AML-193 (cell line): ENCODE data around the gene SLC16A10.
"Not testable (repeated sequence)": the region's sequence is repeated elsewhere in the genome, so short reads cannot be mapped to it uniquely, and the experiment has no call there.

Experiments used
- DNase-seq, 2 experiments: peaks; one replicate each; lab custom pipeline; 2025; lab: John Stamatoyannopoulos, UW

The SLC16A10 gene

GRCh38 chr6:111087106-111087835 lies at the start of gene SLC16A10:
TSS of gene SLC16A10 (plus strand) at chr6:111087503. CDS start at chr6:111087753, 250 bp downstream.
- DNase-seq, result peak in 1 of 2 experiments; percentile 33

GRCh38 chr6:111038534-111039252 lies 48.6 kb upstream of the SLC16A10 start:
- DNase-seq, result no peak

GRCh38 chr6:111041917-111042316 lies 45.4 kb upstream of the SLC16A10 start:
- DNase-seq, result no peak

- no peak for DNase-seq
These were observed 40.1 kb upstream of the SLC16A10 start for GRCh38 chr6:111047244-111047643.

GRCh38 chr6:111050261-111051023 lies 36.9 kb upstream of the SLC16A10 start:
- DNase-seq, result no peak

GRCh38 chr6:111052171-111052570 lies 35.1 kb upstream of the SLC16A10 start:
- no peak for DNase-seq

GRCh38 chr6:111057074-111057752 lies 30.1 kb upstream of the SLC16A10 start:
- DNase-seq, result peak; percentile 73 to 83

GRCh38 chr6:111061508-111061907 lies 25.8 kb upstream of the SLC16A10 start:
- no peak for DNase-seq

- DNase-seq, result not testable (repeated sequence)
These were observed 25.3 kb upstream of the SLC16A10 start for GRCh38 chr6:111061985-111062384.

GRCh38 chr6:111062860-111063259 lies 24.4 kb upstream of the SLC16A10 start:
- not testable (repeated sequence) for DNase-seq

- DNase-seq, result no peak
These were observed 19.0 kb upstream of the SLC16A10 start for GRCh38 chr6:111068109-111068865.

- no peak for DNase-seq
These were observed 18.5 kb upstream of the SLC16A10 start for GRCh38 chr6:111068866-111069234.

GRCh38 chr6:111069382-111070104 lies 17.8 kb upstream of the SLC16A10 start:
- DNase-seq, result no peak

GRCh38 chr6:111070105-111071005 lies 16.9 kb upstream of the SLC16A10 start:
- no peak for DNase-seq

- DNase-seq, result no peak
These were observed 14.4 kb upstream of the SLC16A10 start for GRCh38 chr6:111072801-111073360.

- no peak for DNase-seq
These were observed 13.0 kb upstream of the SLC16A10 start for GRCh38 chr6:111074311-111074710.

GRCh38 chr6:111076024-111076695 lies 11.1 kb upstream of the SLC16A10 start:
- DNase-seq, result peak; percentile 73 to 75

- DNase-seq, result no peak
These were observed 6.6 kb upstream of the SLC16A10 start for GRCh38 chr6:111080698-111081097.

- no peak for DNase-seq
These were observed 618 bp upstream of the SLC16A10 start for GRCh38 chr6:111086685-111087084.
